Activated T-cell treated with anti-CD3 and anti-CD28 coated beads, Interleukin-2, amount 50 U/mL, for 72 hours (primary cell): ENCODE data around the gene HILPDA. TPM values are rescaled to one million over a fixed set of nuclear protein-coding genes. Genes with fewer than 3 reads are reported as not detected.
A peak's percentile ranks its signal among the peaks of the same experiment; 100 is the strongest.
"Not testable (repeated sequence)": the region's sequence is repeated elsewhere in the genome, so short reads cannot be mapped to it uniquely, and the experiment has no call there.

ENCODE experiments used
- ATAC-seq, 2 donors: fragments of 150-1000 bp; cut with Tn5 transposase; replicated peaks in 1 of 2; 2 replicates each; pipeline ENCODE4 v1.10.0; 2021; ENCODE audit warnings: moderate library complexity in 2 of 2, mild to moderate bottlenecking in 1 of 2
- DNase-seq, 2 donors: peaks; one replicate each; pipeline ENCODE4 v3.0.0; 2021 to 2022; ENCODE audit warnings: mixed read lengths in 1 of 2
- H3K27ac Mint-ChIP-seq: one replicate; pipeline ENCODE4 v1.8.0; 2022; ENCODE audit warnings: mild to moderate bottlenecking, moderate library complexity, mixed read lengths
- H3K27me3 Mint-ChIP-seq: one replicate; pipeline ENCODE4 v1.8.0; 2022; ENCODE audit warnings: low read depth, mixed read lengths
- H3K36me3 Mint-ChIP-seq, 2 donors: one replicate each; pipeline ENCODE4 v1.8.0; 2022; ENCODE audit warnings: mixed read lengths in 2 of 2, mild to moderate bottlenecking in 1 of 2; ENCODE audit not compliant: insufficient read depth in 2 of 2
- H3K4me1 Mint-ChIP-seq: one replicate; pipeline ENCODE4 v1.8.0; 2022; ENCODE audit warnings: low read depth, mixed read lengths
- H3K4me3 Mint-ChIP-seq, 2 donors: one replicate each; pipeline ENCODE4 v1.8.0; 2022; ENCODE audit warnings: mild to moderate bottlenecking in 2 of 2, mixed read lengths in 2 of 2, moderate library complexity in 2 of 2
- H3K9me3 Mint-ChIP-seq, 2 donors: one replicate each; pipeline ENCODE4 v1.8.0; 2022; ENCODE audit warnings: mixed read lengths in 2 of 2
- total RNA-seq, 2 donors: library from RNA; stranded (reverse); gene quantifications; one replicate each; pipeline ENCODE4 v1.2.3, GENCODE V29; 2022

Gene HILPDA
- total RNA-seq, 2 donors from 2014 or later: 42.7 to 59.9 TPM

DNA sequence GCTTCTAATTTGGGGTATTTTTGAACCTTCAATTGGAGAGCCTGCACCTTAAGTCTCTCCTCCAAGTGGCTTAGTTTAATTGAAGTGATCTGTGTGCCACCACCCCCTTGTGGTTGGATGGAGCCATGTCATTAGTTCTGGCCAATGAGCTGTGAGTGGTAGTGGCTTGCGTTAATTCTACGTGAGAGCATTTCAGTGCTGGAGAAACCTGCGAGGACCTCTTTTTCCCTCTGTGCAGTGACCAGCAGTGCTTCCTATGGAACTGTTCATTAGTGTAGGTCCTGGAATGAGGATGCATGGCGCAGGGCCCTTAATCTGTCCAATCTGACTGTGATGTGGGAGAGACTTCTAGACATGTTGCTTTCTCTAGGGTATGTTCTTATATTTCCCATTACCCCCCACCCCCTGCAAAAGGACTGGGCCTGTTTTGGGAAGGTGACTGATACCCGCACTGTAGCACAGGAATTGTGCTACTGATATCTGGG, 3.8 kb downstream of the HILPDA start:
- peak; percentile 29 to 30 for ATAC-seq

DNA sequence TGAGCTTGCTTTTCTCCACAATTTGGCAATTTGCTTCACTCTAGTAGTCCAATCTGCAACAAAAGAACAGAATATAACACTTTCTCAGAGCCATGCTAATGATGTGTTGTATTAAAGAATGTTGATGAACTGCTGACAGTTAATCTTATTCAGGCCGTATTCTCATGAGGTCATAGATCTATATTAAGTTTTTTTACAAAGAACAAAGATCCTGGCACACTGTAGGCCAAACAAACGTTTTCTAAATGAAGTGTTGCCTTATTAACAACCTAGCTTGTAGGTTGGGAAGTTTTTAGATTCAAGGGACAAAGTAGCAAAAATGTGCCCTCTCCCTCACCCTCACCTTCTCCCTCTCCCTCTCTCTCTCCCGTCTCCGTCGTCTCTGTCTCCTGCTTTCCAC, 6.8 kb downstream of the HILPDA start:
- Mint-ChIP-seq H3K27me3 (no peaks in the 10 kb centered on the region), H3K27ac (no peak overlapping the region), H3K4me1 (peaks cover 27% of the 10 kb centered on the region), H3K9me3 (no peaks in the 10 kb centered on the region), H3K4me3 (no peak overlapping the region), H3K36me3 (peaks cover 5 to 17% of the 10 kb centered on the region in 2 donors)
- no peak for ATAC-seq
- DNase-seq: no peak

More for the DNA sequence above, 3.8 kb downstream of the HILPDA start:
- Mint-ChIP-seq H3K36me3 (peaks cover 5 to 22% of the 10 kb centered on the region in 2 donors), H3K27ac (peak overlapping the region; percentile 35), H3K9me3 (no peaks in the 10 kb centered on the region), H3K4me1 (peaks cover 47% of the 10 kb centered on the region), H3K27me3 (no peaks in the 10 kb centered on the region), H3K4me3 (peak overlapping the region; percentile 98)
- peak; percentile 58 for DNase-seq

DNA sequence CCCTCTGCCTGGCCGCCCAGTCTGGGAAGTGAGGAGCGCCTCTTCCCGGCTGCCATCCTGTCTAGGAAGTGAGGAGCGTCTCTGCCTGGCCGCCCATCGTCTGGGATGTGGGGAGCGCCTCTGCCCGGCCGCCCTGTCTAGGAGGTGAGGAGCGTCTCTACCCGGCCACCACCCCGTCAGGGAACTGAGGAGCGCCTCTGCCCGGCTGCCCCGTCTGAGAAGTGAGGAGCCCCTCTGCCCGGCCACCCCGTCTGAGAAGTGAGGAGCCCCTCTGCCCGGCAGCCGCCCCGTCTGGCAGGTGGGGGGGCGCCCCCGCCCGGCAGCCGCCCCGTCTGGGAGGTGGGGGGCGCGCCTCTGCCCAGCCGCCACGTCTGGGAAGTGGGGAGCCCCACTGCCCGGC, 7.7 kb downstream of the HILPDA start:
- H3K27me3 Mint-ChIP-seq, H3K9me3 Mint-ChIP-seq, H3K27ac Mint-ChIP-seq, H3K4me3 Mint-ChIP-seq, ATAC-seq, DNase-seq: not testable (repeated sequence)
- peaks cover 18% of the 10 kb centered on the region for H3K4me1 Mint-ChIP-seq
- peaks cover 2 to 12% of the 10 kb centered on the region in 2 donors for H3K36me3 Mint-ChIP-seq

DNA sequence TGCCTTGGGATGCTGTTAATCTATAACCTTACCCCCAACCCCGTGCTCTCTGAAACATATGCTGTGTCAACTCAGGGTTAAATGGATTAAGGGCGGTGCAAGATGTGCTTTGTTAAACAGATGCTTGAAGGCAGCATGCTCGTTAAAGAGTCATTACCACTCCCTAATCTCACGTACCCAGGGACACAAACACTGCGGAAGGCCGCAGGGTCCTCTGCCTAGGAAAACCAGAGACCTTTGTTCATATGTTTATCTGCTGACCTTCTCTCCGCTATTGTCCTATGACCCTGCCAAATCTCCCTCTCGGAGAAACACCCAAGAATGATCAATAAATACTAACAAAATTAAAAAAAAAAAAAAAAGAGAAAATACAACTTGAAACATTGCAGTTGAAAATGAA, 8.3 kb downstream of the HILPDA start:
- not testable (repeated sequence) for ATAC-seq, H3K36me3 Mint-ChIP-seq, H3K27me3 Mint-ChIP-seq

DNA sequence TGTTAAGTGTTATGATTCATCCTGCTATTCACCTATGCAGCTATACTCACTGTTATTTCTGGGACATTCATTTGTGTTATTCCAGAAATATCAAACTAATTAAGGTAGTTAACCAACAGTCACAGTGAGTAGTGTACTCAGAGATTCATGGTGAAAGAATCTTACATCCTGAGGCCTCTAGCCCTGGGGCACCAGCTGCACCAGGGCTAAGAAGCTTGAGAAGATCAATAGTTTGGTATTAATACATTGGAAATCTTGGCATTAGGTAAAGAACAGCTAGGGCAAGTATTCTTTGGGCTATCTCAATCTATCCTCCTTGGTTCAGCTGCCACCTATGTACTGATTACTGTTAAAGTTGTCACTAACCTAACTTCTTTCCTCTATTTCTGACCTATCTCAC, 11.2 kb downstream of the HILPDA start:
- H3K36me3 Mint-ChIP-seq, DNase-seq, H3K4me3 Mint-ChIP-seq, H3K4me1 Mint-ChIP-seq, H3K27ac Mint-ChIP-seq, ATAC-seq, H3K27me3 Mint-ChIP-seq, H3K9me3 Mint-ChIP-seq: not testable (repeated sequence)

More for the DNA sequence above, 8.3 kb downstream of the HILPDA start:
- H3K4me3 Mint-ChIP-seq, DNase-seq, H3K27ac Mint-ChIP-seq, H3K9me3 Mint-ChIP-seq: not testable (repeated sequence)
- H3K4me1 Mint-ChIP-seq: peaks cover 12% of the 10 kb centered on the region

DNA sequence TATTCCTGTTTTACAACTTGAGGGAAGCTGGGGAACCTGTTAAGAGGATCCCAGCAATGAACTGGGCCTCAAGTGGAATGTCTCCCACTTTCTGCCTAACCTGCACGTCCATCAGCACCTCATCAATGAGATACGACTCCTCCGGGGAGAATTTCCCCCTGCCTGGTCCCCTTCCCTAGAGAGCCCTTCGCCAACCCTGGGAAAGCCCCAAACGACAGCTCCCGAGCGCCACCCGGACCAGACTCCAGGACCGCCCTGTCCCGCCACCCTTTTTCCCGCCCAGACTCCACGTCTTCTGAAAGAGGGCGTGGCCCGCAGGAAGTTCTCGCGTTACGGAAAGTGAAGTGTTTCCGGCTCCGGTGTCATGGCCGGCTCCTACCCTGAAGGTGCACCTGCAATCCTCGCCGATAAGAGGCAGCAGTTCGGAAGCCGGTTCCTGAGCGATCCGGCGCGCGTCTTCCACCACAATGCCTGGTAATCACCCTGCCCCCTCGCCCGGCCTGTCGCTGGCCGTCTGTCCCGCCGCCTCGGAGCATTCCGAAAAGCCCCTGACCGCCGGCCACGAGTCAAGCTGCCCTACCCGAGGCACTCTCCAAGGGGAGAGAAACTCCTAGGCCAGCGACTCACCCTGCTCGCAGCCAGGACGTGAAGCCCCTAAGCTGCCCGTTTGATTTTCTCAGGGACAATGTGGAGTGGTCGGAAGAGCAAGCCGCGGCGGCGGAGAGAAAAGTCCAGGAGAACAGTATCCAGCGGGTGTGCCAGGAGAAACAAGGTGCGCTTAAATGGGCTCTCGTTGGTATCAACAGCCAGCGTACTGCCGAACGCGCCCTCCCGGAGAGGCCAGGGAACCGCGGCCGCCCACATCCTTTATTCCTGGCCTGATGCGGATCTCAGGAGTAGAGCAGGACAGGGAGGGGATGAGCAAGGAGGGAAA, 21.0 kb downstream of the HILPDA start, which contains the start of gene METTL2B:
Gene METTL2B, plus strand, starts transcription at position 347 of the 934 bp plus-strand sequence. Its CDS starts 18 bp downstream, at position 365.
- H3K27ac Mint-ChIP-seq: peak within 1 kb of the TSS; percentile 98
- peaks cover 34% of the 10 kb centered on the region for H3K4me1 Mint-ChIP-seq
- peak; percentile 95 for ATAC-seq
- H3K27me3 Mint-ChIP-seq, H3K9me3 Mint-ChIP-seq, H3K36me3 Mint-ChIP-seq: not testable (repeated sequence)
- peak; percentile 92 to 95 for DNase-seq
- peak within 1 kb of the TSS; percentile 94 to 98 for H3K4me3 Mint-ChIP-seq

DNA sequence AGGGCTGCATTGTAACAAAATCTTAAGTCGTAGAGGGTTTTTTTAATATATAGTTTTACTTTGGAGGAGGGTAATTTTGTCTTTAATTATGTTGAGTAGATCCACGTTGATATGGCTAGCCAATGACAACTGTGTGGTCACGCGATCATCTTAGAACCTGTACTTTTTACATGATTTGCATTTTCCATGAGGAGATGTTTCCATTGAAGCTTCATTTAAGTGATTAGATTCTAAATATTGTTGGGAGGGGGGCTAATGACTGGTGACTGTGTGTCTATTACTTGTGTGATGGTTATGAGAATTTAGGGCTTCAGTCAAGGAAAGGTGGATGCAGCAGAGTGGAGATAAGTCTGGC, 21.6 kb downstream of the HILPDA start:
- H3K9me3 Mint-ChIP-seq, H3K36me3 Mint-ChIP-seq, DNase-seq, H3K27me3 Mint-ChIP-seq, ATAC-seq: not testable (repeated sequence)
- Mint-ChIP-seq H3K4me1 (peaks cover 34% of the 10 kb centered on the region), H3K27ac (peak overlapping the region; percentile 98), H3K4me3 (peak overlapping the region; percentile 94 to 98)

DNA sequence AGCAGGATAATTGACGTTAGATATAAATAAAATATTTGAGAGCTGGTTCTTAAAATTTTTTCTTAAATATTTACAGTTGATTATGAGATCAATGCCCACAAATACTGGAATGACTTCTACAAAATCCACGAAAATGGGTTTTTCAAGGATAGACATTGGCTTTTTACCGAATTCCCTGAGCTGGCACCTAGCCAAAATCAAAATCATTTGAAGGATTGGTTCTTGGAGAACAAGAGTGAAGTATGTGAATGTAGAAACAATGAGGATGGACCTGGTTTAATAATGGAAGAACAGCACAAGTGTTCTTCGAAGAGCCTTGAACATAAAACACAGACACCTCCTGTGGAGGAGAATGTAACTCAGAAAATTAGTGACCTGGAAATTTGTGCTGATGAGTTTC, 23.4 kb downstream of the HILPDA start:
- ATAC-seq, DNase-seq, H3K9me3 Mint-ChIP-seq, H3K27me3 Mint-ChIP-seq, H3K27ac Mint-ChIP-seq: not testable (repeated sequence)
- H3K4me3 Mint-ChIP-seq: peak overlapping the region in 1 of 2 donors; percentile 45
- peaks cover 2 to 15% of the 10 kb centered on the region in 2 donors for H3K36me3 Mint-ChIP-seq
- peaks cover 34% of the 10 kb centered on the region for H3K4me1 Mint-ChIP-seq

DNA sequence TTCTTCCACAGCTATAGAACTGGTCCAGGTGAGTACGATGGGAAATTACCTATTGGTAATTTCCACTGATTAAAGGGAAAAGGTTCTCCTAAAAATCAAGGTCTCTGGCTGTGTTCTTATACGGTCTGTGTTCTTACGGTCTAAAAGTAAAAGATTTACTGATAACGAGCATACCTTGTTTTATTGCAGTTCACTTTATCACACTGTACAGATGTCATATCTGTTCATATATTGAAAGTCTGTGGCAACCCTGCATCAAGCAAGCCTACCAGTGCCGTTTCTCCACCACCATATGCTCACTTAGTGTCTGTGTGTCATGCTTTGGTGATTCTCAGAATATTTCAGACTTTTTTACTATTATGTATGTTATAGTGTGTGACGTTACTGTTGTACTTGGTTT, 32.5 kb downstream of the HILPDA start:
- not testable (repeated sequence) for H3K27ac Mint-ChIP-seq
- H3K36me3 Mint-ChIP-seq: peaks cover 2 to 14% of the 10 kb centered on the region in 2 donors

DNA sequence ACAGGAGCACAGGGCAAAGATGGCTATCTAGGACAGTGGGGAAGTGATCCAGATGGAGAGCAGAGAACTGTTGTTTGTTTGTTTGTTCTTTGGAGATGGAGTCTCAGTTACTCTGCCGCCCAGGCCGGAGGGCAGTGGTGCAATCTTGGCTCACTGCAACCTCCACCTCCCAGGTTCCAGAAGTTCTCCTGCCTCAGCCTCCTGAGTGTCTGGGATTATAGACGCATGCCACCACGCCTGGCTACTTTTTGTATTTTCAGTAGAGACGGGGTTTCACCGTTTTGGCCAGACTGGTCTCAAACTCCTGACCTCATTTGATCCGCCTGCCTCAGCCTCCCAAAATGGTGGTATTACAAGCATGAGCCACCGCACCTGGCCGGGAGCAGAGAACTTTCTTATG, 41.7 kb downstream of the HILPDA start:
- H3K27ac Mint-ChIP-seq: no peak overlapping the region
- H3K4me1 Mint-ChIP-seq: no peaks in the 10 kb centered on the region
- no peaks in the 10 kb centered on the region for H3K27me3 Mint-ChIP-seq
- H3K4me3 Mint-ChIP-seq: no peak overlapping the region
- no peaks in the 10 kb centered on the region for H3K9me3 Mint-ChIP-seq
- no peak for ATAC-seq
- peaks cover 7 to 14% of the 10 kb centered on the region in 2 donors for H3K36me3 Mint-ChIP-seq
- no peak for DNase-seq

More for the DNA sequence above, 32.5 kb downstream of the HILPDA start:
- not testable (repeated sequence) for H3K27me3 Mint-ChIP-seq, H3K9me3 Mint-ChIP-seq, H3K4me1 Mint-ChIP-seq, ATAC-seq, DNase-seq, H3K4me3 Mint-ChIP-seq

DNA sequence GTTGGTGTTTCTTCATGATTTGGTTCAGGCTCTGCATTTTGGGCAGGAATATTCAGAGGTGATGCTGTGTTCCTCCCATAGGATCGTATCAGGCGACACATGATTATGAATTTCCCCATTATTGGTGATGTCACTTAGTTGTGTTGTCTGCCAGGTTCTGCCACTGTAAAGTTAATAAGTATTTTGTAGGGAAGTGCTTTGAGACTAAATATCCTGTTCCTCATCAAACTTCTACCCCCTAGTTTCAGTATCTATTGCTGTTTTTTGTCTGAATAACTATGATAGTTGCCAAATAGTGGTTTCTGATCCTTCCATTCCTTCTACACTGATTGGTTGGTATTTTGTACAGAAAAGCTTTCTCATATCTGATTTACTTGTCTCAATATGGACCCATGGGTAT, 49.7 kb downstream of the HILPDA start:
- not testable (repeated sequence) for DNase-seq, H3K4me3 Mint-ChIP-seq, H3K9me3 Mint-ChIP-seq, H3K27ac Mint-ChIP-seq, H3K36me3 Mint-ChIP-seq, ATAC-seq, H3K27me3 Mint-ChIP-seq
- H3K4me1 Mint-ChIP-seq: peaks cover 12% of the 10 kb centered on the region

DNA sequence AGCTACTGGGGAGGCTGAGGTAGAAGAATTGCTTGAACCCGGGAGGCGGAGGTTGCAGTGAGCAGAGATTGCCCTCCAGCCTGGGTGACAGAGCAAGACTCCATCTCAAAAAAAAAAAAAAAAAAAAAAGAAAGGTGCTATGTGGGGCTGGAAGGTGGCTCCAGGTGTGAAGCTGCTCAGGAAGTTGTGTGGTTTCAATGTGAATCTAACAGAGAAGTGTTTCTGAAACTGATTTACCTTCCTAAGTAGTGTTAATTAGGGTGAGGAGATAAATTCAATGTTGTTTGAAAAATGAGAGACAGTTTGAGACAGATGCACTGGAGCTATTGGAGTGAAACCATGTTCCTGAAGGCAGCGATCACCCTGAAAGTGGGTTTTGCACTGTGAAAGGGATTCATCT, 51.1 kb downstream of the HILPDA start:
- H3K36me3 Mint-ChIP-seq, H3K4me3 Mint-ChIP-seq, H3K27ac Mint-ChIP-seq, H3K9me3 Mint-ChIP-seq, DNase-seq, H3K27me3 Mint-ChIP-seq, ATAC-seq: not testable (repeated sequence)
- peaks cover 22% of the 10 kb centered on the region for H3K4me1 Mint-ChIP-seq

DNA sequence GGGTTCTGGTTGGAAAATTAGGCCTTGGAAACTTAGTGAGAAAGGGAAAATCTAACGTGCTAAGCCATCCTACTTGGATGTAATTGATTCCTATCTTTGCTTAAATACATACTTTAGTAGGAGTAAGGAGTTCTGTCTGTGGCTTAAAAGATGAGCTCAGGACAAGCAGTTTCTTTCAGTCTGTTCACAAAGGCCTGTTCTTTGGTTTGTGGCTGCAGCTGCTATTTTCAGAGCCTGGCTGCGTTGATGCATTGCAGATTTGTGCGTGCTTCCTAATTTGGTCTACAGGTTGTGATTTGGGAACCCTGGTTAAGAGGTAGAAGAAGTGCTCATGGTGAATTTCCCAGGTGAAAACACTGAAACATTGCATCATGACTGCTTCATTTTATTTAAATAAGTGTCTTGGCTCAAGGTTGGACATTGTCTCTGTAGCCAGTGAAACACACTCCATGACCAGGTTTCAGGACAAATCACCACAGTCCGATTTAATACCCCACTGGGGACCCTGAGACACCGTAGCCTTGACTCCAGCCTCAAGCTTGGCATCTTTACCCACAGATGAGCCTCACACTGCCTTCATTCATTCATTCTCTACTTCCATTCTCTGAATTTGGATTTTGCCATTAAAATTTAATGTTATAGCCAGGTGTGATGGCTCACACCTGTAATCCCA, 51.8 kb downstream of the HILPDA start:
- not testable (repeated sequence) for ATAC-seq, H3K36me3 Mint-ChIP-seq, H3K9me3 Mint-ChIP-seq, H3K27me3 Mint-ChIP-seq, H3K4me3 Mint-ChIP-seq, H3K27ac Mint-ChIP-seq, DNase-seq
- peaks cover 22% of the 10 kb centered on the region for H3K4me1 Mint-ChIP-seq
